GM12891 (cell line): Measurements from ENCODE around the gene TMPRSS7.

ENCODE experiments used
- POLR2A ChIP-seq: IDR thresholded peaks from 2 replicates; pipeline ENCODE4 v1.6.1; 2011; ENCODE audit warnings: low read depth, low read length, control low read depth
- POLR2AphosphoS5 ChIP-seq: IDR thresholded peaks from 2 replicates; pipeline ENCODE4 v1.6.1; 2011; ENCODE audit warnings: low read depth, low read length, control low read depth
- TAF1 ChIP-seq: IDR thresholded peaks from 2 replicates; pipeline ENCODE4 v1.6.1; 2011; ENCODE audit warnings: low read depth, low read length, control low read depth

GRCh38 chr3:112121577-112122547 is 87.3 kb downstream of the TMPRSS7 start:
- TF ChIP-seq POLR2AphosphoS5 (no peak), POLR2A (no peak), TAF1 (no peak)
